ENCODE data around the gene BBX. TPM values are rescaled to one million over a fixed set of nuclear protein-coding genes. Genes with fewer than 3 reads are reported as not detected.

BBX gene
- total RNA-seq, 1 donor from 2014 or later: 41.3 TPM

- H3K4me3 ChIP-seq: no peak overlapping the region
- H3K4me1 ChIP-seq: no peaks in the 10 kb centered on the region
- intact Hi-C loops (cut with micrococcal nuclease): no loop called here
- no peak overlapping the region for H3K27ac ChIP-seq (replicated peaks)
- TF ChIP-seq CTCF (IDR thresholded peaks at IDR 0.05; ENCODE audit: borderline replicate concordance): no peak
- DNase-seq: no peak
- peaks cover 4% of the 10 kb centered on the region for H3K9me3 ChIP-seq (replicated peaks)
- peaks cover 4% of the 10 kb centered on the region for H3K36me3 ChIP-seq
- H3K27me3 ChIP-seq (ENCODE audit: low read depth): no peaks in the 10 kb centered on the region
Measured at GRCh38 chr3:107767897-107768605, 245.3 kb downstream of the BBX start.

- no peak overlapping the region for H3K4me3 ChIP-seq
- TF ChIP-seq CTCF (IDR thresholded peaks at IDR 0.05; ENCODE audit: borderline replicate concordance): no peak
- intact Hi-C loops (cut with micrococcal nuclease): no loop called here
Measured at GRCh38 chr3:107769882-107770281, 247.1 kb downstream of the BBX start.

DNA sequence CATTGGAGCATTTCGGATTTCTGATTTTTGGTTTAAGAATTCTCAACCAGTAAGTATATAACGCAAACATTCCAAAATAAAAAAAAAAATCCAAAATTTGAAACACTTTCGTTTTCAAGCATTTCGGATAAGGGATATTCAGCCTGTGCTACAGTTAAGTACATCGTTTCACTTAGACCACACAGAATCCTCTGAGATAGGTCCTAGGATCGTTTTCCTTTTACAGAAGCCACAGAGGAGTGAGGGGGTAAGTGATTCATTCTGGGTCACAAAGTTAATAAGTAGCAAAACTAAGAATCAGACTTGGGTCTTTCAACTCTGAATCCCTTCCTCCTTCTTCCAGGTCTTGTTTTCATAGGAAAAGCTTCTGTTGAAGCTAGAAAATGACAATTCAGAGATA, 249.3 kb downstream of the BBX start:
- intact Hi-C loops (cut with micrococcal nuclease): no loop called here
- TF ChIP-seq CTCF (IDR thresholded peaks at IDR 0.05; ENCODE audit: borderline replicate concordance): no peak
- no peaks in the 10 kb centered on the region for H3K9me3 ChIP-seq (replicated peaks)
- H3K27ac ChIP-seq (replicated peaks): no peak overlapping the region
- H3K36me3 ChIP-seq: peaks cover 32% of the 10 kb centered on the region
- H3K4me3 ChIP-seq: no peak overlapping the region
- no peaks in the 10 kb centered on the region for H3K4me1 ChIP-seq
- no peaks in the 10 kb centered on the region for H3K27me3 ChIP-seq (ENCODE audit: low read depth)
- DNase-seq: no peak

More at GRCh38 chr3:107769882-107770281, 247.1 kb downstream of the BBX start:
- Histone ChIP-seq H3K27me3 (ENCODE audit: low read depth) (no peaks in the 10 kb centered on the region), H3K4me1 (no peaks in the 10 kb centered on the region), H3K27ac (replicated peaks) (no peak overlapping the region), H3K36me3 (peaks cover 23% of the 10 kb centered on the region), H3K9me3 (replicated peaks) (peaks cover 4% of the 10 kb centered on the region)
- no peak for DNase-seq

DNA sequence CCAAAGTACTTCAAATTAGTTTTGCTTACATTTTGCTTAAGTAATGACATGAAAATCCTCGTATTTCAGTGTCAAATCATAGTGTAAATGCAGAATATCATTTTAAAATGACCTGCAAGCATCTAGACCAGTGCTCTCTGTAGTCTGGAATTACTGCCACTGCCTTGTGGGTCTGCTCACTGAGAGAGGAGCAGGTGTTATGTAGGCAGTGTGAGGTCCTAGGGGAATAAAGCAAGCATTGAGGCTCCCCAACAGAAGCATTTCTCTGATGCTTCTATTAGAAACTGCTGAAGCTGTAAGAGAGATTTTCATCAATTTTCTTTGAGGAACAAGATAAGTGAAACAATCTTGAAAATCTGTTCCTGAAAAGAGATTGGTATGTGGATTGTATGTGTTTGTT, 253.2 kb downstream of the BBX start:
- intact Hi-C loops (cut with micrococcal nuclease): no loop called here
- peaks cover 64% of the 10 kb centered on the region for H3K36me3 ChIP-seq

DNA sequence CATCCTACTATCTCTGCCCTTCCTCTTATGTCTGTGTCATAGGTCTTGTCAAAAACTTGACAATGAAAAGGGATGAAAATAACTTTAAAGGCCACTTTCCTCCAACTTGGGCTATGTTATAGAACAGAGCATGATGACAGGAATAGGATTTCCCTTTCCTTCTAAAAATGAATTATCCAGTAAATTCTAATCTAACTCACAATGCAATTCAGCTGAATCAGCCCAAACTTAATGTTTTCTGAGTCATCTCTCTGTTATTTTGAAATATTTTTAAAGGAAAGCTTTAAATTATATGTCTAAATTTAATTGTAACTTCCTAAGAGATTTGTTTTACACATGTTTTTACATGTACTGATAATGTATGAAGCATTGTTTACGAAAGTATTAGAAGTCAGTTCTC, 258.5 kb downstream of the BBX start:
- Histone ChIP-seq H3K27me3 (ENCODE audit: low read depth) (no peaks in the 10 kb centered on the region), H3K4me1 (no peaks in the 10 kb centered on the region), H3K4me3 (no peak overlapping the region), H3K9me3 (replicated peaks) (no peaks in the 10 kb centered on the region), H3K27ac (replicated peaks) (no peak overlapping the region), H3K36me3 (peaks cover 54% of the 10 kb centered on the region)
- intact Hi-C loops (cut with micrococcal nuclease): no loop called here
- DNase-seq: no peak
- no peak for TF ChIP-seq CTCF (IDR thresholded peaks at IDR 0.05; ENCODE audit: borderline replicate concordance)

More for the DNA sequence above, 253.2 kb downstream of the BBX start:
- no peak for DNase-seq
- no peak for TF ChIP-seq CTCF (IDR thresholded peaks at IDR 0.05; ENCODE audit: borderline replicate concordance)
- no peaks in the 10 kb centered on the region for H3K9me3 ChIP-seq (replicated peaks)
- H3K27ac ChIP-seq (replicated peaks): no peak overlapping the region
- no peak overlapping the region for H3K4me3 ChIP-seq
- H3K27me3 ChIP-seq (ENCODE audit: low read depth): no peaks in the 10 kb centered on the region
- H3K4me1 ChIP-seq: no peaks in the 10 kb centered on the region

Measured in left ventricle myocardium inferior (tissue), 1 donor.